Hematopoietic multipotent progenitor cell (in vitro differentiated cells): ENCODE measurements around the gene RTN4. TPM values are rescaled to one million over a fixed set of nuclear protein-coding genes. Genes with fewer than 3 reads are reported as not detected.

Experiments used
- DNase-seq, 3 donors: peaks; one replicate each; pipeline ENCODE4 v3.0.0-alpha.2; 2011 to 2015; ENCODE audit warnings: low read depth in 2 of 3, low spot score in 2 of 3
- total RNA-seq: library from RNA; depleted of rRNA; stranded (reverse); fragments of >200 nt; gene quantifications from one replicate; pipeline ENCODE4 v1.2.3, GENCODE V29; 2012

The RTN4 gene
- total RNA-seq, 1 donor = 69.2 TPM

DNA sequence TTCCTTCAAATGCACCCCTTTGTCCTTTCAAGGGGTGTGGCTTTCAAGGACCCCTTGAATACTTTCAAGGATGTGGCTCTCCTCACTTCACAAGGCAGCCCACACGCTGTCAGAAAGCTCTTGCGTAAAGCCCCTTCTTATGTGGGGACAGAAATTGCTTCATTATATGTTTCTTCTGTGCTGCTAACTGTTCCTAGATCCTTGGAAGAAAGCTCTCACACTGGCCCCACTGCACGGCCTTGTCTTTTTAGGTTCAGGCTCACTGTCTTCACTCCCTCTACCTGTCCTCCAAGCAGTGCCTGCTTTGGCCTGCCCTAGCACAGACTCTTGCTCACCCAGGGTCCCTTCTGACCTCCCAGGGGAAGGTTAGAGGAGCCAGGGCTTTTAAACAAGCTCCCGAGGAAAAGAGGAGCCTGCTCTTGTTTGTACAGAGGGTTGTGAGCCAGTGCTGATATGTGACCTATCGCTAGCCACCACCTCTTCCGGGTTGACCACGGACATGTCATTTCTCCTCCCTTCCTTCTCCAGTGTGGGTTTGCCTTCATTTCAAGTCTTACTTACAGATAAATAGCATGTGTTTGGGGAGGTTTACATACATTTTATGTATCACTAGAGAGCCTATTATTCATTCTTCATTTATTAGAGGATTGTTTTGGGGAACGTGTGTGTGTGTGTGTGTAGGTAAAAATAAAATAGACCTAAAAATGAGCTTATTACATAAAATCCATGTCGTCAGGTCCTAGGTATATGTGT, 94.7 kb downstream of the RTN4 start:
- DNase-seq = peak in 2 of 3 donors; percentile 18 to 27

DNA sequence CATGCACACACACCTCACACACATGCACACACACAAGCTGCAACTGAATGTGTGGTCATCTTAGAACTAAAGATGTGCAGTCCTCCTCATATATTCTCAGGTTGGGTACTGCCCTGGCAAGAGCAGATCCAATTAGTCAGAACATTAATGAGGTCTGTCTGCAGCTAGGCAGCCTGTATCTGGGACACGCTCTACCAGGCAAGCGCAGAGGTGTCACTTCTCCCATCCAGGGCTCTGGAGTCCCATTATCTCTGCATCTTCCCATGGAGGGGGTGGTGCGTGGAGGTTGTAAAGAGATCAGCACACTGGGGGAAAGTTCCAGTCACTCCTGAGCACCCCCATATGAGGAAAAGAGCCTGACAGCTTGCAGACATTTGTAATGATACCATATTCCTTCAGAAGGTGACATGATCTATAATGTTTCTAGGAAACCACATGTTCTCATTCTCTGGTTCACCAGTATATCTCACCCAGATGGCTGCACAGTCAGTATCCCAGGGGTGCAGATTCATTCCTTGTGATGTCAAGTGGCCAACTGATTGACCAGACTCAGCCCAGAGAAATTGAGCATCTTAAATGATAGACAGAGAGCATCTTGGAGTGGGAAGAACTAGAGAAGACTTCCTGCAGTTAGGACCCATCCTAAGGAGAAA, 95.4 kb downstream of the RTN4 start:
- DNase-seq = no peak

DNA sequence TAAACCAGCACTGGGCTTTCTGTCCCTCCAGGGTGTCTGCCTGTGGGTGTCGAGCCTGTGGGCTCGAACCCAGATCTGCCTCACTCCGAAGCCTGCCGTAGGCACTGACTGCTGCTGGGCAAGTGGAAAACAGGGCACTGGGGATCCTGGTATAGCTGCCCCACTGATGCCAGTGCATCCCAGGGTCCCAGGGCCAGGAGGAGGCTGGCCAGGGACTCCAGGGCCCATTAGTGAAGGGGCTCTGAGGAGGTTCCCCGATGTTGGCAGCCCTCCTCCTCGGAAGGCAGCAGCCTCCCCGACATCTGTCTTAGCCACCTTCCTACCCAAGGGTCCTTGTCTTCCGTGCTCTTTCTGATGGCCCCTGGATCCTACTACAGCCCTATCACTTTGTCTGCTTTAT, 96.1 kb downstream of the RTN4 start:
- no peak for DNase-seq

DNA sequence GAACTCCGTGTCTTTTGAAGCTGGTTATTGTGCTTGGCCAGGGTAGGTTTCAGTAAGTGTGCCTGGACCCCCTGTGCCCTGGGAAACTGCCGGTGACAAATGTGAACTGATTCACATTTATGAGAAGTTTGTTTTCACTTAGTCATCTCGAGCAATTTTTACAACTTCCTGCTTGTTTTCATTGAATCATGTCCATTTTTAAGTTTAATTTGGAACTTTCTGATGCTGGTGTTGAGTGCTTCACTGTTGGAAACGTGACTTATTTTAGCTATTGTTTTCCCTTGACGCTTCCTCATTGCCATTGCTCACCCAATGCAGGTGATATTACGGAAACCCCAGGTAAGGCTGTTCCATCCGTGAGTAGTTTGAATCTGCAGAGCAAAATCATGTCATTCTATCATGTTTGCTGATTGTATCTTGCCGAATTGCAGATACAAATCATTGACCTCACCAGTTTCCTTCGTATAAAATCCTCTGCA, 97.2 kb downstream of the RTN4 start:
- DNase-seq = peak in 2 of 3 donors; percentile 16 to 58

DNA sequence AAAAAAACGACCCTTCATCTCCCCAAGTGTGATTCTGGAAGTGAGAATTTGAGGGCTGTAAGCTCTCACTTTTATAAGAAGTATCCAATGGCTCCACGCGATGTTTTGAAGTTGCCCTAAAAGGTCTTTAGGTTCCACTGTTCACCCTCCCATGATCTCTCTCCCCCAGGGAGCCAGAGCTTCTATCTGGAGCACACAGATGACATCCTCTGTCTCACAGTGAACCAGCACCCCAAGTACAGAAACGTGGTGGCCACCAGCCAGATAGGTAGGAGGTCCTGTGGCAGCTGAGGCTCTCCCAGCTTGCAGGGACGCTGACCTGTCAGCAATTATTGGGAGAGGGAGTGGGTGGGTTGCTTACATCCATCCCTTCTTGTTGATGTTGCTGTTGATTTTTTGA, 97.8 kb downstream of the RTN4 start:
- no peak for DNase-seq

DNA sequence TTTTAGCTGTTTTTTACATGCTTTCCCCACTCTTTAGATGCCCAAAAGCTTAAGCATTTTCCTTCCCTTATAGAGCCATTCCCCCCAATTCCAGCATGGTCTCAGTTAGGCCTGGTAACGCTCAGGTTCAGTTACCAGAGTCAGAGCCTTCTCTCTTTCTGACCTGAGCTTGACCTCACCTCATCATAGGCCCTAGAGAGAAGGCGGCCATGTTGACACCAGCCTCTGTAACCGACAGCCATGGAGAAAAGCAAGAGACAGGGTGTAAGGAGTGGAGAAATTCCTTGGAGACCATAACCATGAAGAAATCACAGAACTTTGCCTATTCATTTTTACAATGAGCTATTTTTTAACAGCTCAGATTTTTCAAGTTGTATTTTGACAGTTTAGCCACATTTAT, 99.4 kb downstream of the RTN4 start:
- no peak for DNase-seq

DNA sequence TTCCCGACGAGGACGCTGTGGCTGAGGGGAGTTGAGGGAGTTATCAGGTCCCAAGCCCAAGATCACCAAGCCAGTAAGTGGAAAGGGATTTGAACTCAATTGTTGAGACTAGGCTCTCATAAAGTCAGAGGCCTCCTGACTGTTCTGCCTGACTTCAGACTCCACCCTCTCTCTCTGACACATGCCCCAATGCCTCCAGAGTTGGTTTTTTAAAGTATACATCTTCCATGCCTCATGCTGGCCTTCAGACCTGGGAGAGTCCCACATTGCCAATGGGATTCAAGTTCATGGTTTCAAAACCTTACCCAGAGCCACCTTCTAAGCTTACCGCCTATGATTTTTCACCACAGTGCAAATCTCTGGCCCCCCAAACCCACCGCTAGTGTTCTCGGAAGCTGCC, 100.8 kb downstream of the RTN4 start:
- no peak for DNase-seq

DNA sequence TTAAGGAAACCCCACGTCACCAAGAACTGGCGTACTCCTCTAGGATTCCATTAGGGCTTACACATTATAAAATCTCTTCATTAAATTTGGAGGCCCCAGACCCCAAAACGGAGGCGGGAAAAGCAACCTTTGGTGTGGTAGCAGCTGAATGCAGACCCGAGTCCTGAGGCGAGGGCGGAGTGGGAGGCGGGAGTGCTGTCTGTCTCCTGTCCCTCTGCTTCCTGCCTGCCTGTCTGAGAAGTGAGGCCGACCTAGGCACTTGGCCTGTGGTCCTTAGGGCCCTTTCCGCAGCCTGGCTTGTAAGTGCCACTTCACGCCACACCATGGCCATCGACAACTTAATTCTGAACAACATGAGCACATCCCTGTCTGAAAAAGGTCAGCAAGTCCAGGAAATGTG, 102.1 kb downstream of the RTN4 start:
- DNase-seq = no peak

DNA sequence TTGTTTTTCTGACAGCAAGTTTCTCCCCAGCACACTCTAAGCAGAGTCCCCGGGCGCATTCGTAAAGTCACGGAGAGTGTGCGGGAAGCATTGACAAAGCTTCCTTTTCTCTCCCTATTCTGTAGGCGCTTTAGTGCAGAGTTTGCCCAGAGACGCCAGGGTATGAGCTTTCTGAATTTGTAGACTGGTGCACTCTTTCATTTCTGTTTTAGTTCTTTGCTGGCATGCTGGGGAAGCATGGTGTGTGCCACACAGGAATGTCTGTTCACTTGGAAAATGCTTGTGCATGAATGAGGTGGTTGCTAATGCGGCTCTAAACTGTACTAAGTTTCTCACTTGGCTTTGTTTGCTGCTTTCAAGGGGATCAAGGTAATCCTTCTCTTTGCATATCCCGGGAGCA, 102.6 kb downstream of the RTN4 start:
- no peak for DNase-seq

DNA sequence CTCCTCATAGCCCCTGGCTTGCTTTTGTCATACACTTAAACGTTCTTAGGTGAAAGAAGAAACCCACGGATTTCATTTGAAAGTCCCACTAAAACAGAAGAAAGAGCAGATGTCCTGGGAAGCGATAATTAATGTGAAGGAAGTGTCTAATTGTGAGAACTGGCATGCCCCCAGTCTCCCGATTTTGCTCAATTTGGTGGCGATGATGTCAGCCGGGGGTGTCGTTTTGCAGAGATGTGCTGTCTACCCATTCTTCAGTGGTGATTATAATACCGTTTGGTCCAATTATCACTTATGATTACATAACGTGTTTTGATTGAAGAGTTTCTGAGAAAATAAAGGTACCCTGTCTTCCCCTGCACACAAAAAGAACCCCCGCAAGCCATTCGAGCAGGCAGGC, 103.1 kb downstream of the RTN4 start:
- DNase-seq = no peak

DNA sequence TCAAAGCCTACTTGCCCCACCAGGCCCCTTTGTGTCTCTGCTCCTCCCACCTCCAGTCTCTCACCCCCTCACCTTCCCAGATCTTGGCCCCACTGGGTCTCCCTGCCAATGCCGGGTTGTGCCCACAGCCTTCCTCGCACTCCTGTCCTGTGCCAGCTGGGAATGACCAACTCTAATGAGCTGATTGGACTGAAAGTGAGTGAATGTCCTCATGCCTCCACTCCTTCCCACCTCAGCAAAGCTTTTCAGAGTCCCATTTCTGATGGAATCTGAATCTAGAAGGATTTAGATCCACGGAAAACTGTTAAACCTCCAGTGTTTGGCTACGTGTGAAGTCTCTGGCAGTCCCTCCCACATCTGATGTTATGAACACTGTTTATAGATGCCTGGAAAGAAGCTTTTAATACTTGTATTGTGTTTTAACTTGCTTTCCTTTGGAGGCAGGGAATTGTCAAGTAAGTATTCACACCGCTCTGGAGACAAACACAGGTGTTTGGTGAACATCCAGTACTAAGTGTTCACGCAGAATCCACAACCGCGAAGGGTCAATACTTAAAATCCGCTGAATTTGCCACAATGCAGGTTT, 103.9 kb downstream of the RTN4 start:
- no peak for DNase-seq

DNA sequence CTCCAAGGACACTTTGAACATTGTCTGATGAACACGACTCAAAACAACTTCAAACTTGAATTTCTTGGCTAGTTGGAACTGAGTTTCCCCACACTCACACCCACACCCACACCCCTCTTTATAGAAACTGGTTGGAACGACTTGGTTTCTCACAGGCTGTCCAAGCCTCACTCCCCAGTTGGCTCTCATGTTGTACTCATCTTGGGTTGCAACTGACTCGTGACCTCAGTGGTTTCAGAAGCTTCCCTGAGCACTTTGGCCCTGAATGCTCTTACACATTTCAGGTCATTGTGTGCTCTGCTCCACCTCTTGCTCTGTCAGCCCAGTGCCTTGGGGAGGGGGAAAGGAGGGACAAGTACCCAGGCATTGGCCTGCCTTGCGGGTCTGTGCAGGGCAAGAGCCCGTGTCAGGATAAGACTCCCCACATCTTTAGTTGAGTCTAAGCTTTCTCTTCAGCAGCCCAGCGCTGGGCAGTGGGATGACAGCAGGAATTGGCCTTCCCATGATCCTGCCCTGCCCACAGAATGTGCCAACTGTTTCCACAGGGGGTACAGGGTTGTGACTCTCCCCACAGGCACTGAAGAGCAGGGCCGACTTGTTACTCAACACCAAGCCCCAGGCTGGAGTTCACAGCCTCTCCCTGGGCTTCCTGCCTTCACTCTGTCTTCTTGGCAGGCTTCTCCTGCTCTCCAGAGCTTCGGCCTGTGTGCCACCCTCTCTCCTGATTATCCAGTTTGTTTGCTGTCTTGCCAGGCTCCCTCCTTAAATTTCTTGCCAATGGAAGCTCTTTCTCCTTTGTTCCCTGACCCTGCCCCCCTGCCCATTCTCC, 104.6 kb downstream of the RTN4 start:
- no peak for DNase-seq

DNA sequence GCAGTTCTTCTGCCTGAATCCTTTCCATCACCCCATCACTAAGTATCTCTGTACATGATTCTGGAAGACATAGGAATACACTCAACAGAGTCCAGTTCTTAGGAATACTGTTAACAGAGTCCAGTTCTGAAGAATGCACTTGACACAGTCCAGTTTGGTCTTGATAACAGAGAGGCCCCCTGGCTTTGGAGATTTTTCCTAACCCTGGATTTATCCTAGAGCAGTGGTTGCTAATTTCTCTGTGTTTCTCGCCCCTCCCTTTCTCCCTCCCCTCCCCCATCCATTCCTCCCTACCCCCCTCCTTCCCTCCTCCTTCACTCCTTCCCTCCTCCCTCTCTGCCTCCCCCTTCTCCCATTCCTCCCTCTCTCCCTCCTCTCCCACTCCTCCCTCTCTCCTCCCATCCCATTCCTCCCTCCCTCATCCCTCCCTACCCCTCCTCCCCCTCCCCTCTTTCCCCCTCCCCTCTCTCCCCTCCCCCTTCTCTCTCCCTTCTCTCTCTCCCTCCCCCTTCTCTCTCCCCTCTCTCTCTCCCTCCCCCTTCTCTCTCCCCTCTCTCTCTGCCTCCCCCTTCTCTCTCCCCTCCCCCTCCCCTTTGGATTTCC, 105.4 kb downstream of the RTN4 start:
- DNase-seq = no peak

DNA sequence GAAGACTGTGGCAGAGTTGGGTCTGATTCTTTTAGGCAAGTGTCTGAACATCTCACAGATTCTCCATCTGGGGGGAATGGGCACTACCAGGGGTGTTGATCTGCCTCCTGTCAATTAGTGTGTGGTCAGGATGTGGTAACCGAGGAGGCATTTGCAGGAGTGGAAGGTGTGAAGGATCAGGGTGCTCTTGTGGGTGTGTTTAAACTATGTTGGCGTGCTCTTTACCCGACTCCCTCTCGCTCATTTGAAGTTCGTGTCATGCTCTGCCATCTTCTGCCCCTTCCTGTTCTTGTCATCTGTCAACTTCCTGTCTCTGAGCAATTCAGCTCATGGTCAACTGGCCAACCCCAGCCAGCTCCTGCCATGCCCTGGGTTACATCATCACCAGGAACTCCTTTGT, 107.9 kb downstream of the RTN4 start:
- DNase-seq = no peak

DNA sequence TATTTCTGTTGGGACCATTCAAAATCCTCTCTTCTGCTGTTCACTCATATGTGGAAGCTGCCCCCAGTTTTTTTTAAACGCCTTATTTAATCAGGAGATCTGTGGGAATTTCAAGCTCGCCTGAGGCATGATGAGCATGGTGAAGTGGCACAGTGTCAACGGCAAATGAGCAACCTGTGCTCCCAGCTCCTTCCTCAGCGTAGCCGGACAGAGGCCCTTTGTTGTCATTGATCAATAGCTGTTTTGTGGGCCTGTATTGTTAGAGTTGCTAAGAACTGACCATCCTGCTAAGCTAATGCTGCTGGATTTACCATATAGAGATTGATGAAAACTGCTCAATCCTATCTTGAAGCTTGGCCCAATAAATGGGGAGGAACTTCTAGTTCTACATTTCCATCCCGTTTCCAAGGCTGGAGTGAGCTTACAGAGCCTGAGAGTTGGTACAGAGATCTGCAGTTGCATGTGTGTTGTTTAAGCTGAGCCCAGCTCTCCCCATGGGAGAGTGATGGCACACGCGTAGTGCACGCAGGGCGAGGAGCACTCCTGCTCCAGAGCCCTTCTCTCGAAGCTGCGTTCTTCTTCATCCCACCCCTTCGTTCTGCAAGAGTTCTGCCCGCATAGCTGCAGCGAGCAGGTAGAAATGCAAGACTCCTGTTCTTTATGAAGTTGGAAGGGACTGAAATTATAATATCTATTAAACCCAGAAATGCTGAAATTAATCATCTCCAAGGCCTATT, 108.8 kb downstream of the RTN4 start:
- DNase-seq = no peak

DNA sequence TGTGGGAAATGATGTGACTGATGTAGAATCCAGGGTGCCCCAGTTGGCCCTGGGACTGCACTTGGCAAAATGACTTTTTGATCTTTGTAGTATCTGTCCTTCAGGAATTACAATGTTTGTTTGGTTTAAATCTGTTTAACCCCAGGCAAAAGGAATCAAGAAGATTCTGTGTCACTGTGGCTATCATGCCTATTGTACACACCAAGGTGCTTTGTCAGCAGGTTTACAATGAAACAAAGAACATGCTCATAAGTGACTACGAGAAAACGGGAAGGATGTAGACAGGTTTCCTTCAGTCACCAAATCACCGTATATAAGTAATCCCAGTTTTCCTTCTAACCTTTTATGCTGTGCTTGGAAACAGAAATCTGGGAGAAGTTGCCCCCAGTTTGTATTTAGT, 109.5 kb downstream of the RTN4 start:
- no peak for DNase-seq

DNA sequence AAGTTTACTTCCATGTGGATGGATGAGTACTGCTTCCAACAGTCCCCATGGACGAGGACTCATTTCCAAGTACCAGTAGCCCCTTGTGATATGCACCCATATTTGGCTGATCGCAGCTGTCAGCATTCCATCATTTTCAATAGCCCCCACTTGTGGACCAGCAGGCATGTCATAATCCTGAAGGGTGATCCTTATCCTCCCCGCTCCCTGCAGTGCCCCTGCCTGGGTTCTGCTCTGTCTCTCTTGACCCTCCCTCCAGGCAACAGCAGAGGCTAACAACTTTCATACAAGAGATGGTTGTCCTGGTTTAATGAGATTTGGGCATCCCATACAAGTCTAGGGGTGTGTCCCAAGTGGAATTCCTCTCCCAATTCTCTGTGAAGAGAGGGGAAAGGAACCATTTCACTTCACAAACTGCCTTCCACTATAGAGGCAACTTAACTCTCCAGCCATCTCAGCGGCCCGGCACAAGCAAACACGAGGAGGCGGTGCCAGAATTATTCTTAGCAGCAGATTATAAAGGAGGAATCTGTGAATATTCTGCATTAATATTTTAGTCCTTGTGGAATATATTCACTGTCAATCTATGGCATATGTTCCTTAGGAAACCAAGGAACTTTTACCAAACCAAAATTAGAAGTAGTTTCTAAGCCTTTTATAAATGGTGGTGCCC, 110.7 kb downstream of the RTN4 start:
- DNase-seq = no peak

DNA sequence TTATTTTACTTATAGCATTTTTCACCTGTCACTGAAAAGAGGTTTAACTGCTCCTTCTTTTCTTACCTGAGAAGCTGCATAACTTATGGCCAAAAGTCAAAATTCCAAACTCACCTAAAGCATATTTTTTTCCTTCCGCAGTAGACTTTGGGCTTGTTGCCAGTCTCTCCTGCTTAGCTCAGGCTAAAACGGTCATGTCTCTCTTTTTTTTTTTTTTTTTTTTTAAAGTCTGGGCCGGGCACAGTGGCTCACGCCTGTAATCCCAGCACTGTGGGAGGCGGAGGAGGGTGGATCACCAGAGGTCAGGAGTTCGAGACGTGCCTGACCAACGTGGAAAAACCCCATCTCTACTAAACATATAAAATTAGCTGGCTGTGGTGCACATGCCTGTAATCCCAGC, 113.5 kb downstream of the RTN4 start:
- no peak for DNase-seq

DNA sequence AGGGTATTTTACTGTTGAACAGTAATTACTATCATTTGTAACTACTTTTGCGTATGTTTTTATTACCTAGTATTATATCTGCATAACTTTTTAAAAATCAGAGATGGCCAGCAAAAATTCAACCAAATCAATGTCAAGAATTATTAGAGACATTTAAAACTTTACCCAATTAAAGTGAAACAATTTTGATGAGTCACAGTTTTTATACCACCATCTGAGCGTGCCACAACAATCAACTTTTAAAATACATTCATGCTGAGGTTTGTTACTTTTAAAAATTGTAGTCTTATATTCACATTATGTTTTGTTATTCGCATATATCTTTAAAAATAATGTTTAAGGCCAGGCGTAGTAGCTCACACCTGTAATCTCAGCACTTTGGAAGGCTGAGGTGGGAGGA, 114.9 kb downstream of the RTN4 start:
- no peak for DNase-seq

DNA sequence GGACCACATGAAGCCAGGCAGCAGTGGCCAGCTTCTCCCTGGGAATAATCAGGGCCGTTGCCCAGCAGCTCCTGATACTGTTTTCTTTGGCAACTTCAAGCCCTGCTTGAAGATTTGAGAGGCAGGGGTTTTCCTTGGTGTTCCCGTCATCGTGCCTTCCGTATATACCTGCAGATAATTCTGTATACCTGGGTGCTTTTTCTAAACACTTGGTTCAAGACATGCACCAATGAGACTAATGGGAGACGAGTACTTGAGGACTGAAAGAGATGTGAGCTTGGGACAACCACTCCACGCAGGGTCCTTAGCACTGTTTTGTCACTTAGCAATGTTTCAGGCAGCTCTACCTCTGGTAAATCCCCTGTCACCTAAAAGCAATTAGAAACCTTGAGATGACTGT, 118.8 kb downstream of the RTN4 start:
- DNase-seq = no peak
